ENCODE measurements around the gene INPP5A. TPM values are rescaled to one million over a fixed set of nuclear protein-coding genes. Genes with fewer than 3 reads are reported as not detected.

Gene INPP5A
- total and polyA plus RNA-seq, 2 of the 13 experiments (the other 11 are each of a cell fraction or from before 2014, with no cell fraction given): 17.5 to 37.9 TPM

DNA sequence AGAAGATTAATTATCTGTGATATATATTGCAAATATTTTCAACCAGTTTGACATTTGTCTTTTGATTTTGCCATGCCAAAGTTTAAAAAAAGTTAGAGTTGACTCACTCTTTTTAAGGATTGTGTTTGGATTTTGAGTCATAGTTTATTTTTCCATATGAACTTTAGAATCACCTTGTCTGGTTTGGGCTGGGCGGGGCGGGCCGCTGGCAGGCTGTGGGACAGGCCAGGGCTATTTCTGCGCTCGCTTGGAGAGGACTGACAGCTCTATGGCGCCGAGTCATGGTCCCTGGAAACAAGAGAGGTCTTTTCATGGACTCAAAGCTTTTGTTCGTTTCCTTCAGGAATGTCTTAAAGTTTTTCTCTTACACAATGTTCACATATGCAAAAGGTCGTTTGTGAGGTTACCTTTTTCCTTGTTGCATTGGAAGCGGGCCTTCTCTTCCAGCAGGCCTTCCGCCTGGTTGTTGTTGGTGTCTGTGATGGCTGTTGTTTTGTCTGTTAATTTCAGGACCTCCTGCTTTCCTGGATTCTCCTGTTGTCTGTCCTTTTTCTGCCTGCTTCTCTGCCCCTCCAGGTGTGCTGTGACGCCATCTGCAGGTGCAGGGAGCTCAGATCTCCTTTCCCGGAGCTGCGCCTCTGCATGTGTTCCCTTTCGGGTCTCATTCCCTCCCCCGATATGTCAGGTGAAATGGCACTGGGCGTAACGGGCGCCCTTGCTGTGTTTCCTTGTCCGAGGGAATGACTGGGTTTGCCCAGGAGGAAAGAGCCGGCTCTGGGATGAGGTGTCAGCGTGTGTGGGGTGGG, 53.8 kb downstream of the INPP5A start (continued):
- TF ChIP-seq ZNF276 (CRISPR knock-in tag; IDR thresholded peaks at IDR 0.05; ENCODE audit: low read depth) (no peak), TEAD2 (CRISPR knock-in tag; IDR thresholded peaks at IDR 0.05) (no peak), KAT8 (CRISPR knock-in tag; IDR thresholded peaks at IDR 0.05) (peak; percentile 18; the same call in 1 of the 2 replicates), FIP1L1 (IDR thresholded peaks at IDR 0.05; ENCODE audit: borderline replicate concordance, insufficient read depth, low read depth, low read length) (no peak), XRCC5 (optimal IDR thresholded peaks at IDR 0.05; ENCODE audit: low read length) (no peak), ZNF790 (CRISPR knock-in tag; IDR thresholded peaks at IDR 0.05; ENCODE audit: borderline replicate concordance) (no peak), ZNF441 (CRISPR knock-in tag; IDR thresholded peaks at IDR 0.05; ENCODE audit: borderline replicate concordance) (0 out of 2 replicates have a peak, but pooled peaks have one; percentile 38), SALL2 (CRISPR knock-in tag; IDR thresholded peaks at IDR 0.05) (no peak), GATA4 (IDR thresholded peaks at IDR 0.05; ENCODE audit: borderline replicate concordance, low read depth) (peak; percentile 50; the same call in 1 of the 2 replicates), SRSF1 (optimal IDR thresholded peaks at IDR 0.05; ENCODE audit: low read depth, low read length) (no peak), ZFY (CRISPR knock-in tag; IDR thresholded peaks at IDR 0.05) (peak; percentile 79), ZMYM3 (CRISPR knock-in tag; IDR thresholded peaks at IDR 0.05) (0 out of 2 replicates have a peak, but pooled peaks have one; percentile 26), ZNF740 (CRISPR knock-in tag; IDR thresholded peaks at IDR 0.05) (no peak), ZNF224 (CRISPR knock-in tag; IDR thresholded peaks at IDR 0.05) (no peak), GABPB1 (CRISPR knock-in tag; IDR thresholded peaks at IDR 0.05) (no peak; the same call in 1 of the 2 replicates), FOXM1 (CRISPR knock-in tag; IDR thresholded peaks at IDR 0.05) (no peak), ZNF768 (CRISPR knock-in tag; IDR thresholded peaks at IDR 0.05) (no peak), NCOA1 (CRISPR knock-in tag; IDR thresholded peaks at IDR 0.05) (no peak), PHF21A (CRISPR knock-in tag; IDR thresholded peaks at IDR 0.05) (peak; percentile 76)
- TF ChIP-seq, protein P1, sequence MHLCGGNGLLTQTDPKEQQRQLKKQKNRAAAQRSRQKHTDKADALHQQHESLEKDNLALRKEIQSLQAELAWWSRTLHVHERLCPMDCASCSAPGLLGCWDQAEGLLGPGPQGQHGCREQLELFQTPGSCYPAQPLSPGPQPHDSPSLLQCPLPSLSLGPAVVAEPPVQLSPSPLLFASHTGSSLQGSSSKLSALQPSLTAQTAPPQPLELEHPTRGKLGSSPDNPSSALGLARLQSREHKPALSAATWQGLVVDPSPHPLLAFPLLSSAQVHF (CRISPR knock-in tag; IDR thresholded peaks at IDR 0.05): no peak
- TF ChIP-seq, protein P2, sequence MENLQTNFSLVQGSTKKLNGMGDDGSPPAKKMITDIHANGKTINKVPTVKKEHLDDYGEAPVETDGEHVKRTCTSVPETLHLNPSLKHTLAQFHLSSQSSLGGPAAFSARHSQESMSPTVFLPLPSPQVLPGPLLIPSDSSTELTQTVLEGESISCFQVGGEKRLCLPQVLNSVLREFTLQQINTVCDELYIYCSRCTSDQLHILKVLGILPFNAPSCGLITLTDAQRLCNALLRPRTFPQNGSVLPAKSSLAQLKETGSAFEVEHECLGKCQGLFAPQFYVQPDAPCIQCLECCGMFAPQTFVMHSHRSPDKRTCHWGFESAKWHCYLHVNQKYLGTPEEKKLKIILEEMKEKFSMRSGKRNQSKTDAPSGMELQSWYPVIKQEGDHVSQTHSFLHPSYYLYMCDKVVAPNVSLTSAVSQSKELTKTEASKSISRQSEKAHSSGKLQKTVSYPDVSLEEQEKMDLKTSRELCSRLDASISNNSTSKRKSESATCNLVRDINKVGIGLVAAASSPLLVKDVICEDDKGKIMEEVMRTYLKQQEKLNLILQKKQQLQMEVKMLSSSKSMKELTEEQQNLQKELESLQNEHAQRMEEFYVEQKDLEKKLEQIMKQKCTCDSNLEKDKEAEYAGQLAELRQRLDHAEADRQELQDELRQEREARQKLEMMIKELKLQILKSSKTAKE (CRISPR knock-in tag; IDR thresholded peaks at IDR 0.05; ENCODE audit: borderline replicate concordance): no peak
- TF ChIP-seq, protein P3, sequence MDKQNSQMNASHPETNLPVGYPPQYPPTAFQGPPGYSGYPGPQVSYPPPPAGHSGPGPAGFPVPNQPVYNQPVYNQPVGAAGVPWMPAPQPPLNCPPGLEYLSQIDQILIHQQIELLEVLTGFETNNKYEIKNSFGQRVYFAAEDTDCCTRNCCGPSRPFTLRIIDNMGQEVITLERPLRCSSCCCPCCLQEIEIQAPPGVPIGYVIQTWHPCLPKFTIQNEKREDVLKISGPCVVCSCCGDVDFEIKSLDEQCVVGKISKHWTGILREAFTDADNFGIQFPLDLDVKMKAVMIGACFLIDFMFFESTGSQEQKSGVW (CRISPR knock-in tag; IDR thresholded peaks at IDR 0.05; ENCODE audit: borderline replicate concordance): no peak

All from HepG2 (cell line).